GM21447 (cell line): ENCODE measurements around the gene TSEN34.

Source experiments
- ATAC-seq: cut with Tn5 transposase; IDR thresholded peaks from one replicate; pipeline ENCODE4 v1.9.1; 2021; ENCODE audit not compliant: unreplicated experiment

TSEN34 gene

DNA sequence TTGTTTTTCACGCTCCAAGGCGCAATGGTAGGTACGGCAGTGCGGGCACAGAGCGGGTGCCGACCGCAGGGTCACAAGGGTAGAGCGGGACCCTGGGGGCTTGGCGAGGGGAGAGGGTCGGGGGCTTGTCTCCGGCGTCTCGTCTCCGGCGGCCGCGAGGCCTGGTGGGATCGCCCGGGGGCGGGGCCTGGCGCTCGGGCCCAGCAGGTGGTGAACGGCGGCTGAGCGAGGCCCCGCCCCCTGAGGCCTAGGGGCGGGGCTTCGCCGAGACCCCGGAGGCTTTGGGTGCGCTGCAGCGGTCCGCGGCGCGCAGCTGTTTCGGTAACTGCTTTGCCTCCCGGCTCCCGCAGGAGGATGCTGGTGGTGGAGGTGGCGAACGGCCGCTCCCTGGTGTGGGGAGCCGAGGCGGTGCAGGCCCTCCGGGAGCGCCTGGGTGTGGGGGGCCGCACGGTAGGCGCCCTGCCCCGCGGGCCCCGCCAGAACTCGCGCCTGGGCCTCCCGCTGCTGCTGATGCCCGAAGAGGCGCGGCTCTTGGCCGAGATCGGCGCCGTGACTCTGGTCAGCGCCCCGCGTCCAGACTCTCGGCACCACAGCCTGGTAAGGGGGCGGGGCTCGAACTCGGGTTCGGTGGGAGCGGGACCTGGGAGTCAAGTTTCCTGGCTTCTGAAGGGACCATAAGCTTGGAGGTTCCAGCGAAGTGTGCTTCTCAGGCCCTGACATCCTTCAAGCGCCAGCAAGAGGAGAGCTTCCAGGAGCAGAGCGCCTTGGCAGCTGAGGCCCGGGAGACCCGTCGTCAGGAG, at the start of gene TSEN34:
Gene TSEN34 (plus strand): TSS at position 298 of the 800 bp plus-strand sequence. CDS start 57 bp downstream, at position 355.
- ATAC-seq: peak; percentile 21

- no peak for ATAC-seq
These were observed 49.8 kb upstream of the TSEN34 start for GRCh38 chr19:54141356-54141755.

- ATAC-seq: no peak
These were observed 48.8 kb upstream of the TSEN34 start for GRCh38 chr19:54142166-54142780.

- ATAC-seq: no peak
These were observed 45.5 kb upstream of the TSEN34 start for GRCh38 chr19:54145541-54146158.

- no peak for ATAC-seq
These were observed 43.4 kb upstream of the TSEN34 start for GRCh38 chr19:54147676-54148075.

GRCh38 chr19:54148158-54148557, 43.0 kb upstream of the TSEN34 start:
- no peak for ATAC-seq

GRCh38 chr19:54149021-54149812, 41.9 kb upstream of the TSEN34 start:
- no peak for ATAC-seq

GRCh38 chr19:54151362-54152035, 39.6 kb upstream of the TSEN34 start:
- no peak for ATAC-seq

DNA sequence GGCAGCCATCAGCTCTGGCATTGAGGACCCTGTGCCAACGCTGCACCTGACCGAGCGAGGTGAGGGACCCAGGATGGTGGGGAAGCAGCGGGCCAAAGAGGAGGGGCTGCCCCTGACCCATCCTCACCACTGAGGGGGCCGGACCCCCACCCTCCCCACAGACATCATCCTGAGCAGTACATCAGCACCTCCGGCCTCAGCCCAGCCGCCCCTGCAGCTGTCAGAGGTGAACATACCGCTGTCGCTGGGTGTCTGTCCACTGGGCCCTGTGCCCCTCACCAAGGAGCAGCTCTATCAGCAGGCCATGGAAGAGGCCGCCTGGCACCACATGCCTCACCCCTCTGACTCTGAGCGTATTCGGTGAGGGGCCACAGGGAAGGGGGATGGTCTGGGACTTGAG, 38.8 kb upstream of the TSEN34 start:
- no peak for ATAC-seq

DNA sequence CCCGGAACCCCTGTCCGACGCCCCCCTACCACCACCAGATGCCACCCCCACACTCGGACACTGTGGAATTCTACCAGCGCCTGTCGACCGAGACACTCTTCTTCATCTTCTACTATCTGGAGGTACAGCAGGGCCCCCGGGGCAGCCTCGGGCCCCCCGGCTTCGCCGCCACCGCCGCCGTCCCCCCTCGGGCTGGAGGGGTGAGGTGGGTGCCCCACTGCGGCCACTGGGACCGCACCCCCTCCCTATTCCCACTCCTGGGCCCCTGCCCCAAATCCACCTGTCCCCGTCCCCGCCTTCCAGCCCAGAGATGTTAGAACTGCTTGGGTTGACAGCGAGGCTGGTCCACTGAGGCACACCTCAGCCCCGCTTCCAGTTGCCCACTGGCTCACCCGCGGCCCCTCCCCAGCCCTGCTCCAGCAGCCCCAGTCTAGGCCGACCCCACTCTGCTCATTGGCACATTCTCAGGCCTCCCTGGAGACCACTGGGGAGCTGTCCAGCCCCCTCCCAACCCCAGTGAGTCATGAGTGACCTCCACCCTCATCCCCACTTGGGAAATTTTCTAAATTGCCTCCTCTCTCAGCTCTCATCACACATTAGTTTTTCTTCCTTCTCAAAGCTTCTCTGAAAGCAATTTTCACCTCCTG, 38.1 kb upstream of the TSEN34 start:
- ATAC-seq: no peak

DNA sequence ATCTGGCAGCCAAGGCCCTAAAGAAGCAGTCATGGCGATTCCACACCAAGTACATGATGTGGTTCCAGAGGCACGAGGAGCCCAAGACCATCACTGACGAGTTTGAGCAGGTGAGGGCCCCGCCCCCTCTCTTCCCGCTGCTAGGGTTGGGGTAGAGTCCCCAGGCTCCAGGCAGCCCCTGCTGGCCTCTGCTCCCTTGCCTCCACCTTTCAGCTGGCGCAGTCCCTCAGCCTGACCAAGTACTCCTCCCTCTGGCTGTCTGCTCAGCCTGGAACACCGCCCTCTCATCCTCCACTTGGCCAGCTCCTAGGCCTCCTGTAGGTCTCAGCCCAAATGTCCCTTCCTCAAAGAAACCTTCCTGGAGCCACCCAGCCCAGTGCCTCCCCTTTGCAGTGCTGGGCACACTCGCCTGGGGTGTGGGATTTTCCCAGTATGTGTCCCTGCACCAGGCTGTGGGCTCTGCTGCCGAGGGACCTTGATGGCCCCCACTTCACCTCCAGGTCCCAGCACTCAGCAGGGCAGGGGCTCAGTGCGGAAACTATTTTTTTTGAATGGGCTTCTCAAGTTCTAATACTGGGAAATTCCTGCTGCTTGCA, 37.3 kb upstream of the TSEN34 start:
- no peak for ATAC-seq

DNA sequence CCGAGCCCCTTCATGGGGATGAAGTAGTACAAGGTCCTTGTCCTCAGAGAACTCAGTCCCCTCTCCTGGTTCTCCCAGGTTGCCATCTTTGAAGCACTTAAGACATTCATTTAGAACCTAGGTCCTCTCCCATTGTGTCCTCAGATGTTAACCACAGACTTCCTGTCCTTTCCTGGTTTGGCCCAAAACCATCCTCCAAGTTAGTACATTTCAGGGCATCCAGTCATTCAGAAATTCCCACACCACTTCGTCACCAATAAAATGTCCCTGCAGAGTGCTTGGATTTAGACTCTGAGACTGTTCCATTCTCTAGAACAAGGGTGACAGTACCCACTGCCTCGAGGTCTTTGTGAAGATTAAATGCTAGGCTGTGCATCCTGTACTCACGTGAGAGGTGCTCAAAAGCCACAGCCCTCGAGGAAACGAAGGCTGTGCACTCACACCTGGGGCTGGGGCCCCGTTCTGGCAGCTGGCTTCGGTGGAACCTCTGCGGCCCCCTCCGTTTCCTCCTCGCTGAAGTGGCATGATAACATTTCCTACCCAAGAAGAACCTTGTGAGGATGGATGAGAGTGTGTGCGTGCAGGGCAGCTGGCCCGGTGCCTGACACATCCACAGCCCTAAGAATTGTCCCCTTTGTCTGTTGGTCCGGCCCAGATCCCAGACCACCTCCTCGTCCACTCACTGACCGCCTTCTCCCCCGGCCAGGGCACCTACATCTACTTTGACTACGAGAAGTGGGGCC, 36.3 kb upstream of the TSEN34 start:
- no peak for ATAC-seq

GRCh38 chr19:54155694-54156093, 35.4 kb upstream of the TSEN34 start:
- no peak for ATAC-seq

GRCh38 chr19:54156490-54156889, 34.6 kb upstream of the TSEN34 start:
- ATAC-seq: no peak

- no peak for ATAC-seq
These were observed 34.2 kb upstream of the TSEN34 start for GRCh38 chr19:54156953-54157352.

- ATAC-seq: no peak
These were observed 32.2 kb upstream of the TSEN34 start for GRCh38 chr19:54158812-54159351.

DNA sequence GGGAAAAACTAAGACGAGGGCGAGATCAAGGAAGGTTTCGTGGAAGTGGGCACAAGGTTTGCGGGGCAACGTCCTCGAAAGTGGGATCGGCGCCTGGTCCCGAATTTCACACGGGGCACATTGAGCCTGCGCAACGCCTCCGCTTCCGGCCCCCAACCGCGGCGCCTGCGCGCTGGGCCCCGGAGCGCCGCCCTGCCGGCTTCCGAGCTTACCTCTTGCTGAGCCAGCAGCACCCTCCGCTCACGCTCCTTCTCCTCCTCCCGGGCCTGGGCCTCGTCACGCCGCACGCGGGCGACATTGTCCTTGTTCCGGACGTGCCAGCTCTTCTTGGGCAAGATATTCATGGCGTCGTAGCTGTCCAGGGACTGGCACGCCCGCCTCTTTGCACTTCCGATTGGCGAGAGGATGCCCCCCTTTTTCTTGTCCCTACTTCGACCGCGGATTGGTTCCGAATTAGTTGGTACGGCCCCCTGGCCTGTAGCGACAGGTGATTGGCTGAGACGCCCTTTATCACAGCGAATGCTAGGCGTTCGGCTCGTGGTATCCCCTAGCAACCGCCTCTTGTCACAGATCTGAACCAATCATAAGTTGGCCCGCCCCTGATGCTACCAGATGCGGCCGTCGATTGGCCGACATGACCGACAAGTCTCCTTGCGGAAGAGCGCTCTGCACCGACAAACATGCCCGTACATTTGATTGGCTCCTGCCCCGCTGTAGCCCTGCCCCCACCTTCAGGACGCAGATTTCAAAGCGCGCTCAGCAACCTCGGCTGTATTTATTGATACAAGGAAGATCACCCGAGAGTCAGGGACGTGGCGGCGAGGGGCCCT, 31.5 kb upstream of the TSEN34 start, which contains the start of gene LENG1:
Gene LENG1 (minus strand): TSS at position 370 of the 830 bp plus-strand sequence. CDS start 26 bp downstream, at position 344.
- peak; percentile 84 for ATAC-seq
